ENCODE results near the gene CACNA1C.

DNA sequence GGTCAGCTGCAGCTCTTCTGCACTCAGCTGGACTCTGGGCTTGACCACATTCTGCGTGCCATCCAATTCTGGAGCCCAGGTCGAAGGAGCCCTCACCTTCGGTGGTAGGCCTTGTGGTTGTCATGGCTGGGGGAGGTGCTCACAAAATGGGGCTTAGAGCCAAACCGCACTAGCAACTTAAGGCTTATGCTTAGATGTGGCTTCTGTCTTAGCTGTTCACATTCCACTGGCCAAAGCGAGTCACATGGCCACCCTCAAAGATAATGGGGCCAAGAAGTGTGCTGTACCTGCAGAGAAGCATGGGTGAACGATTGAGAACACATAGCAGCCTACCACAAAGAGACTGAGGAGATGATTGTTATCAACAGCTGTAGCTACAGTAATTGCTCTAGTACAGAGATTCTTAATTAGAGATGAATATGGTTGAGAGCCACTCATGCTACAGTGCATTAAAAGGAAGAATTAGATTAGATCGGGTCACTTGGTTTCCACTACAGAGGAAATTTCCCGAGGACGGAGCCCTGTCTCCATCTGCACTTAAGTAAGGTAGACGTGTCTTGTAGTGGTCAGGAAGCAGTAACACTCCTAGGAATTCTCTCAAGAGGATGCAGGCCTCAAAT is 407.4 kb downstream of the CACNA1C start:
- TF ChIP-seq POLR2AphosphoS5 (IDR thresholded peaks at IDR 0.05; ENCODE audit: low read depth, low read length): no peak
- TF ChIP-seq POLR2A (IDR thresholded peaks at IDR 0.05; ENCODE audit: low read depth, low read length): no peak
- no peak for TF ChIP-seq TAF1 (IDR thresholded peaks at IDR 0.05; ENCODE audit: low read depth, low read length)
- TF ChIP-seq POU2F2 (IDR thresholded peaks at IDR 0.05; ENCODE audit: low read depth, low read length): no peak

All from GM12891 (cell line).